Measurements from ENCODE around the gene MAN2A2. TPM values are rescaled to one million over a fixed set of nuclear protein-coding genes. Genes with fewer than 3 reads are reported as not detected.

MAN2A2 gene
- polyA plus RNA-seq, 1 experiment = 14.3 TPM

GRCh38 chr15:90870354-90871138 lies 32.6 kb upstream of the MAN2A2 start:
- Histone ChIP-seq H3K4me3 (ENCODE audit: low read depth, low read length) (peak overlapping the region; percentile 72), H3K27me3 (ENCODE audit: control insufficient read depth, insufficient read depth, low read length) (no peaks in the 10 kb centered on the region), H3K9me3 (ENCODE audit: control insufficient read depth, insufficient read depth, low read length) (no peaks in the 10 kb centered on the region; the same call in 1 of the 2 replicates), H3K27ac (ENCODE audit: low read depth, low read length) (peak overlapping the region; percentile 61)
- DNase-seq (ENCODE audit: low read depth, low spot score) = no peak
- TF ChIP-seq CTCF (IDR thresholded peaks at IDR 0.05; ENCODE audit: low read depth, low read length) = no peak
- CTCF ChIA-PET = interaction anchor here (1.1 to 1.8 kb wide), 3 partner anchors 15 to 222 kb away, joined by 3 to 5 read pairs (median 4); no protein-coding TSS in a partner anchor
- POLR2A ChIA-PET = interaction anchor here (0.6 to 1.1 kb wide), 4 partner anchors 32 to 728 kb away, joined by 3 to 7 read pairs (median 6); partner anchors contain the start of gene MAN2A2

DNA sequence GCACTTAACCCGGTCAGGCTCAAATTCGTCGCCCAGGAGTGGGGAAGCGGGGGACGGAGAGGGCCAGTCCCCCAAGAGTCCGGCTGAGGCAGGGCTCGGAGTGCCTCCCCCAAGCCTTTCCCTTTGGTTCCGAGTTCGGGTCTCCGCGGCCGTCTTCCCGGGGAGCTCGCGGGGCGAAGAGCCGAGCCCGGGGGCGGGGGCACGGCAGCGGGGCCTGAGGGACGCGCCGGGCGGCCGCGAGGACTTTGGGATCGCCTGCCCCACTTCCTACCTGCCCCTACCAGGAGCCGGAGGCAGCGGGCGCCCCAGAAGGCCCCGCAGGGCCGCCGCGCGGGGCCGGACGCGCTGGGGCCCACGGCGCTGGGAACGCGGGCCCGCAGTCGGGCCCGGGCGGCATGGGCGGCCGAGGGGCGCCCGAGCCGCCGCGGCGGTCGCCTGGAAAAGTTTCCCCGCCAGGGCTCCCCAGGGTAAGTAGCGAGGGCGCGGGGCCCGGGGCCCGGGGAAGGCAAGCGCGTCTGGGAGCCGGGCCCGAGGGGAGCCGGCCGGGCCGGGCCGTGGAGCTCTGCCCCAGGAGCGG lies 31.9 kb upstream of the MAN2A2 start:
- POLR2A ChIA-PET = interaction anchor here (1.0 to 1.2 kb wide), 3 partner anchors 27 to 35 kb away, joined by 4 to 8 read pairs (median 7); partner anchors contain the start of gene MAN2A2

DNA sequence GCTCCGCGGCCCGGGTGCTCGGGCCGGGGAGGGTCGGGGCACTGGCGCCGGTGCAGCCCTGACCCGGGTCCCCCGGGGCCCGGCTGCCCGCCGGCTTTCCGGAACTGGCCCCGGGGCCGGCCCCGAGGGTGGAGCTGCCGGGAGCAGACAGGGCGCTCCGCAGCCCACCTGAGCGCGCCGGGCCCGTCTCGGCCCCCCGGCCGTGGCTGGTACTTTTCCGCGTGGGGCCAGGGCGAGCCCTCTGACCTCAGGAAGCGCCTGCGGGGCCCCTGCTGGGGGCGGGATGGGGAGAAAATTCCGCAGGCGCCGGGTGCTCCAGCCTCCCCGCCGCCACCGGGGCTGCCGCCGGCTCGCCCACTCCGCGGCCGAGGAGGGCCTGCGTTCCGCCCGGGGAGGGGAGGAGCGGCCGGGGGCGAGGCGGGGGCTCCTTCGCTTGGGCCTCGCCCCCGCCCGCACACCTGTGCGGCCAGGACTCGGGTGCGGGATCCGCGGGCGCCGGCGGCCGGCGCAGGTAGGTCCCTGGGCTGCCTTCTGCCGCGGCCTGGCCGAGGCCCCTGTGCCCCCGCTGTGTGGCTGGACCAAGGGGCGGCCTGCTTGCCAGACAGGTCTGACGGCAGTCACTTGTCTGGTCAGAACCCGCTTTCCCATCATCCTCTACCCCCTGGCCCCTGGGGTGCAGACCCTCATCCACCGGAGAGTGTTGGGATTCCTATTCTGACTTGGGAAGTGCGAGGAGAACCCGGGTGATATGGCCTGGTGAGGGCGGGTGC lies 31.2 kb upstream of the MAN2A2 start:
- DNase-seq (ENCODE audit: low read depth, low spot score) = no peak
- Histone ChIP-seq H3K4me3 (ENCODE audit: low read depth, low read length) (peak overlapping the region; percentile 72), H3K9me3 (ENCODE audit: control insufficient read depth, insufficient read depth, low read length) (no peaks in the 10 kb centered on the region; the same call in 1 of the 2 replicates), H3K27me3 (ENCODE audit: control insufficient read depth, insufficient read depth, low read length) (no peaks in the 10 kb centered on the region), H3K27ac (ENCODE audit: low read depth, low read length) (peak overlapping the region; percentile 61)
- TF ChIP-seq CTCF (IDR thresholded peaks at IDR 0.05; ENCODE audit: low read depth, low read length) = no peak
- CTCF ChIA-PET = interaction anchor here (1.8 kb wide), 1 partner anchor 13 kb away, joined by 5 read pairs; no protein-coding TSS in a partner anchor
- POLR2A ChIA-PET = interaction anchor here (1.2 kb wide), 1 partner anchor 27 kb away, joined by 8 read pairs; no protein-coding TSS in a partner anchor

More for the DNA sequence above, 31.9 kb upstream of the MAN2A2 start:
- Histone ChIP-seq H3K9me3 (ENCODE audit: control insufficient read depth, insufficient read depth, low read length) (no peaks in the 10 kb centered on the region; the same call in 1 of the 2 replicates), H3K4me3 (ENCODE audit: low read depth, low read length) (peak overlapping the region; percentile 72), H3K27ac (ENCODE audit: low read depth, low read length) (peak overlapping the region; percentile 61), H3K27me3 (ENCODE audit: control insufficient read depth, insufficient read depth, low read length) (no peaks in the 10 kb centered on the region)
- TF ChIP-seq CTCF (IDR thresholded peaks at IDR 0.05; ENCODE audit: low read depth, low read length) = no peak
- no peak for DNase-seq (ENCODE audit: low read depth, low spot score)
- CTCF ChIA-PET = interaction anchor here (1.2 to 1.8 kb wide), 2 partner anchors 14 to 223 kb away, joined by 4 to 5 read pairs; no protein-coding TSS in a partner anchor

GRCh38 chr15:90872486-90873184 lies 30.5 kb upstream of the MAN2A2 start:
- no peak for TF ChIP-seq CTCF (IDR thresholded peaks at IDR 0.05; ENCODE audit: low read depth, low read length)
- peak; percentile 11 for DNase-seq (ENCODE audit: low read depth, low spot score)
- peak overlapping the region; percentile 61 for H3K27ac ChIP-seq (ENCODE audit: low read depth, low read length)
- H3K4me3 ChIP-seq (ENCODE audit: low read depth, low read length) = peak overlapping the region; percentile 72
- ChIA-PET CTCF (no interaction called here), POLR2A (no interaction called here)
- no peaks in the 10 kb centered on the region; the same call in 1 of the 2 replicates for H3K9me3 ChIP-seq (ENCODE audit: control insufficient read depth, insufficient read depth, low read length)
- H3K27me3 ChIP-seq (ENCODE audit: control insufficient read depth, insufficient read depth, low read length) = no peaks in the 10 kb centered on the region
